Measurements from ENCODE around the gene NSDHL. TPM values are rescaled to one million over a fixed set of nuclear protein-coding genes. Genes with fewer than 3 reads are reported as not detected.

NSDHL gene
- total RNA-seq, 2 donors from 2014 or later: 3.4 to 20.1 TPM

DNA sequence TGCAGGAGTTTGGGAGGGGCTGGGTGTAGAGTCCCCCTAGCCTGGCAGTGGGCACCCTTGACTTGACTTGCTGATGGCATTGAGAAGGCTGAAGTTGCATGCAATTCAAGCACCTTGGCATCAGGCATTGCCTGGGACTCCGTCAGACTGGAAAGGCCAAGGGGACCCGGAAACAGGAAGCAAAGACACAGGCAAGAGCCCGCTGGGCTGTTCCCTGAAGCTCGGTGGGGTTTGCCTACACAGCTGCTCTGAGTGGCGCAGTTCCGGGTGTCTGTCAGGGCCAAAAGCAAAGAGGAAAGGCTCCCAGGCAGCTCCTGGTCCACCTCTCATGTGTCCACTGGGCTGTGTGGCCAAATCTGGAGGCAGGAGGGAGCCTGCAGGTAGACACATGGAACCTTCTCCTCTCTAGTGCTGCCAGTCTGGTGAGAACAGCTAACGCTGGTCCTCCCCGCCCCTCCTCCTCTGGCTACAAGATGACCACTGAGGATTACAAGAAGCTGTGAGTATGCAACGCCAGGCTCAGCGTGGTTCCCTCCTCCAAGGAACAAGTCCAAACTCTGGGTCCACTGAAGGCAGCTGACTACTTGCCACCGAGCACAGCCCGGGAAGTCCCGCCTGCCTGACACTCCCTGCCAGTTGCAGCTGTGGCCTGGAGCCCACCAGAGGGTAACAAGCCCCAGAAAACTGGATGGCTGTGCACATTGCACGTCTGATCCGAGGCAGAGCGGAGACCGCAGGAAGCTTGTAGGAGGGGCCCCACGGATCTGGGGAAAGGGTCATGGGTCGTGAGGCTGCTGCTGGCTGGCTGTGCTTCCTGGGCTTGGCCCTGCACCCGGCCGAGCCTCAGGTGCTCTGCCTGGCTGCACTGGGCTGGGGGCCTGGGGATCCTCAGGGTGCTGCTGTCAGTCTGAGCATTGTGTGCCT is 87.1 kb downstream of the NSDHL start:
- intact Hi-C loops (cut with DNase I): no loop called here
- DNase-seq: no peak
- TF ChIP-seq POLR2A (IDR thresholded peaks at IDR 0.05): no peak
- TF ChIP-seq, protein P1, sequence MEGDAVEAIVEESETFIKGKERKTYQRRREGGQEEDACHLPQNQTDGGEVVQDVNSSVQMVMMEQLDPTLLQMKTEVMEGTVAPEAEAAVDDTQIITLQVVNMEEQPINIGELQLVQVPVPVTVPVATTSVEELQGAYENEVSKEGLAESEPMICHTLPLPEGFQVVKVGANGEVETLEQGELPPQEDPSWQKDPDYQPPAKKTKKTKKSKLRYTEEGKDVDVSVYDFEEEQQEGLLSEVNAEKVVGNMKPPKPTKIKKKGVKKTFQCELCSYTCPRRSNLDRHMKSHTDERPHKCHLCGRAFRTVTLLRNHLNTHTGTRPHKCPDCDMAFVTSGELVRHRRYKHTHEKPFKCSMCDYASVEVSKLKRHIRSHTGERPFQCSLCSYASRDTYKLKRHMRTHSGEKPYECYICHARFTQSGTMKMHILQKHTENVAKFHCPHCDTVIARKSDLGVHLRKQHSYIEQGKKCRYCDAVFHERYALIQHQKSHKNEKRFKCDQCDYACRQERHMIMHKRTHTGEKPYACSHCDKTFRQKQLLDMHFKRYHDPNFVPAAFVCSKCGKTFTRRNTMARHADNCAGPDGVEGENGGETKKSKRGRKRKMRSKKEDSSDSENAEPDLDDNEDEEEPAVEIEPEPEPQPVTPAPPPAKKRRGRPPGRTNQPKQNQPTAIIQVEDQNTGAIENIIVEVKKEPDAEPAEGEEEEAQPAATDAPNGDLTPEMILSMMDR (IDR thresholded peaks at IDR 0.05): no peak
- WGBS, 2 donors: 73% methylated on average over 8 of the region's 21 CpGs; no CpG with 5 or more reads in 1 of the 2 donors
- Histone ChIP-seq H3K4me1 (no peaks in the 10 kb centered on the region), H3K9me3 (no peaks in the 10 kb centered on the region), H3K27me3 (no peaks in the 10 kb centered on the region), H3K27ac (no peak overlapping the region), H3K36me3 (replicated peaks in 1 of 2; ENCODE audit: insufficient read depth in 1 of 2, low read depth in 2 of 2) (no peaks in the 10 kb centered on the region), H3K4me3 (no peak overlapping the region)
- ATAC-seq: no peak

DNA sequence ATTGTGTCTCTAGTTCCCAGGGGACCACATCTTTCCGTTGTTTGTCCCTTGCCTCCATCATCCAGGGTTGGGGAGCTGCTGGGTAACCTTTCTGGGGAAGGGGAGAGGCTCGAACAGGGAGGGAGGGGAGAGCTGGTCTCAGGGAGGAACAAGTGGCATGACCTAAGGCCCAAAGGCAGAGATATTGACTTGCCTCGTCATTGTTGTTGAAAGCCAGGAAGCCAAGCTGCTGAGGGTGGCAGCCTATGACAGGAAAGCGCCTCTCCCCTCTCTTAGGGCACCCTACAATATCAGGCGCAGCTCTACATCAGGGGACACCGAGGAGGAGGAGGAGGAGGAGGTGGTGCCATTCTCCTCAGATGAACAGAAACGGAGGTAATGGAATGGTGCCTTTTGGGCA is 87.8 kb downstream of the NSDHL start:
- Histone ChIP-seq H3K36me3 (replicated peaks in 1 of 2; ENCODE audit: insufficient read depth in 1 of 2, low read depth in 2 of 2) (no peaks in the 10 kb centered on the region), H3K4me3 (no peak overlapping the region), H3K27ac (no peak overlapping the region), H3K27me3 (no peaks in the 10 kb centered on the region), H3K4me1 (no peaks in the 10 kb centered on the region), H3K9me3 (no peaks in the 10 kb centered on the region)
- DNase-seq (no peak), ATAC-seq (no peak)
- TF ChIP-seq, protein P1 (IDR thresholded peaks at IDR 0.05): no peak
- no peak for TF ChIP-seq POLR2A (IDR thresholded peaks at IDR 0.05)
- intact Hi-C loops (cut with DNase I): no loop called here
- 54 to 64% methylated on average over 3 to 7 of the region's 7 CpGs for WGBS, 2 donors

Other genes starting within 250 kb of the NSDHL start
- not detected for gene GABRQ, start 193.2 kb upstream of the NSDHL start, total RNA-seq
- gene MAGEA3, start 132.3 kb upstream of the NSDHL start, total RNA-seq: not detected
- not detected for gene CSAG2, start 121.8 kb upstream of the NSDHL start, total RNA-seq
- gene MAGEA2B, start 116.4 kb upstream of the NSDHL start, total RNA-seq: not detected
- gene CSAG1, start 97.3 kb upstream of the NSDHL start, total RNA-seq: not detected
- not detected for gene MAGEA12, start 97.3 kb upstream of the NSDHL start, total RNA-seq
- not detected for gene MAGEA2, start 77.2 kb upstream of the NSDHL start, total RNA-seq
- gene CSAG3, start 71.8 kb upstream of the NSDHL start, total RNA-seq: not detected
- gene MAGEA6, start 61.4 kb upstream of the NSDHL start, total RNA-seq: not detected
- 10 to 100 TPM; 15.0 to 17.8 TPM for gene CETN2, start 306 bp upstream of the NSDHL start, total RNA-seq
- gene ZNF185, start 67.0 kb downstream of the NSDHL start, total RNA-seq: 1 to 10 TPM; 2.0 to 6.5 TPM
- gene PNMA5, start 163.1 kb downstream of the NSDHL start, total RNA-seq: not detected
- under 1 TPM; 0.26 to 0.33 TPM for gene PNMA3, start 225.4 kb downstream of the NSDHL start, total RNA-seq
- 1 to 10 TPM; 1.3 to 2.1 TPM for gene PNMA6A, start 241.4 kb downstream of the NSDHL start, total RNA-seq